GM21528 (cell line): ENCODE measurements around the gene ADAMTS10.
"Not testable (repeated sequence)": the region's sequence is repeated elsewhere in the genome, so short reads cannot be mapped to it uniquely, and the experiment has no call there.

ENCODE experiments used
- ATAC-seq: cut with Tn5 transposase; IDR thresholded peaks from one replicate; pipeline ENCODE4 v1.9.1; 2021; ENCODE audit warnings: mild to moderate bottlenecking, moderate library complexity; ENCODE audit not compliant: unreplicated experiment, low FRiP score

Gene ADAMTS10

GRCh38 chr19:8610041-8610935 lies at the start of gene ADAMTS10:
Gene ADAMTS10 (minus strand): TSS chr19:8610715. CDS start chr19:8605710, 5,005 bp downstream.
- ATAC-seq = no peak

- no peak for ATAC-seq
Measured at GRCh38 chr19:8659905-8660304, 49.4 kb upstream of the ADAMTS10 start.

GRCh38 chr19:8657869-8658268 lies 47.4 kb upstream of the ADAMTS10 start:
- ATAC-seq = no peak

- ATAC-seq = no peak
Measured at GRCh38 chr19:8655340-8655709, 44.8 kb upstream of the ADAMTS10 start.

- ATAC-seq = no peak
Measured at GRCh38 chr19:8654591-8655339, 44.2 kb upstream of the ADAMTS10 start.

- no peak for ATAC-seq
Measured at GRCh38 chr19:8648240-8648639, 37.7 kb upstream of the ADAMTS10 start.

- ATAC-seq = no peak
Measured at GRCh38 chr19:8643860-8644653, 33.5 kb upstream of the ADAMTS10 start.

GRCh38 chr19:8642561-8642960 lies 32.0 kb upstream of the ADAMTS10 start:
- ATAC-seq = no peak

- no peak for ATAC-seq
Measured at GRCh38 chr19:8641908-8642547, 31.5 kb upstream of the ADAMTS10 start.

GRCh38 chr19:8641221-8641907 lies 30.8 kb upstream of the ADAMTS10 start:
- no peak for ATAC-seq

GRCh38 chr19:8640402-8641004 lies 30.0 kb upstream of the ADAMTS10 start:
- no peak for ATAC-seq

- no peak for ATAC-seq
Measured at GRCh38 chr19:8639821-8640401, 29.4 kb upstream of the ADAMTS10 start.

GRCh38 chr19:8638078-8638619 lies 27.6 kb upstream of the ADAMTS10 start:
- no peak for ATAC-seq

GRCh38 chr19:8637070-8637469 lies 26.6 kb upstream of the ADAMTS10 start:
- not testable (repeated sequence) for ATAC-seq

- ATAC-seq = no peak
Measured at GRCh38 chr19:8635422-8635821, 24.9 kb upstream of the ADAMTS10 start.

- ATAC-seq = no peak
Measured at GRCh38 chr19:8631425-8631819, 20.9 kb upstream of the ADAMTS10 start.

- no peak for ATAC-seq
Measured at GRCh38 chr19:8630796-8631424, 20.4 kb upstream of the ADAMTS10 start.

GRCh38 chr19:8629996-8630683 lies 19.6 kb upstream of the ADAMTS10 start, which contains the start of gene NFILZ:
Gene NFILZ (plus strand): TSS chr19:8630633. CDS start chr19:8676766, 46,133 bp downstream.
- no peak for ATAC-seq
